GM12874 (cell line): Measurements from ENCODE around the gene EHF.

Experiments
- CTCF ChIP-seq: IDR thresholded peaks from 2 replicates; pipeline ENCODE4 v1.5.1; 2011; ENCODE audit warnings: low read depth, mild to moderate bottlenecking, control low read depth, low read length, moderate library complexity; ENCODE audit not compliant: insufficient read depth

EHF gene

GRCh38 chr11:34658071-34659015, 37.5 kb downstream of the EHF start:
- TF ChIP-seq CTCF: no peak

- TF ChIP-seq CTCF: no peak
Measured at GRCh38 chr11:34659096-34659733, 38.3 kb downstream of the EHF start.

GRCh38 chr11:34665077-34665835, 44.4 kb downstream of the EHF start:
- no peak for TF ChIP-seq CTCF

GRCh38 chr11:34667810-34668582, 47.1 kb downstream of the EHF start:
- TF ChIP-seq CTCF: no peak

- no peak for TF ChIP-seq CTCF
Measured at GRCh38 chr11:34668583-34669053, 47.7 kb downstream of the EHF start.

GRCh38 chr11:34669458-34669857, 48.6 kb downstream of the EHF start:
- no peak for TF ChIP-seq CTCF

GRCh38 chr11:34671117-34671516, 50.2 kb downstream of the EHF start:
- TF ChIP-seq CTCF: no peak
